Fibroblast of skin of scalp (primary cell): ENCODE measurements around the gene SMIM12.
A peak's percentile ranks its signal among the peaks of the same experiment; 100 is the strongest.

ENCODE experiments used
- DNase-seq: peaks from one replicate; pipeline ENCODE4 v3.0.0-alpha.2; 2013

Gene SMIM12

DNA sequence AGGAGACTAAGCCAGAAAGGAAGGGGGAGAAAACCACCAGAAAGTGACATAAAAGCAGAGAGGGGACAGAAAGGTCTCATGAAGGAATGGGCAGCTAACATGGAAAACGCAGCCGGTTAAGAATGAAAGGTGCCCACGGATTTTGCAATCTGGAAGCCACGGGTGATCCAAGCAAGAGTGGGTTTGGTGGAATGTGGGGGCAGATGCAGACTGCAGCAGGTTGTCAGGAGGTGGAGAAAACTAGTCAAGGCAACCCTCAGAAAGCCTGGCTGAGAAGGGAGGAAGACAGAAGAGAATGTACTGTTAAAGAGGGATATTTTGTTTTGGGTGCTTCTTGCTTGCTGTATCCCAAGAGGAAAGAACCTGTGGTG is 12.6 kb upstream of the SMIM12 start:
- DNase-seq: no peak

DNA sequence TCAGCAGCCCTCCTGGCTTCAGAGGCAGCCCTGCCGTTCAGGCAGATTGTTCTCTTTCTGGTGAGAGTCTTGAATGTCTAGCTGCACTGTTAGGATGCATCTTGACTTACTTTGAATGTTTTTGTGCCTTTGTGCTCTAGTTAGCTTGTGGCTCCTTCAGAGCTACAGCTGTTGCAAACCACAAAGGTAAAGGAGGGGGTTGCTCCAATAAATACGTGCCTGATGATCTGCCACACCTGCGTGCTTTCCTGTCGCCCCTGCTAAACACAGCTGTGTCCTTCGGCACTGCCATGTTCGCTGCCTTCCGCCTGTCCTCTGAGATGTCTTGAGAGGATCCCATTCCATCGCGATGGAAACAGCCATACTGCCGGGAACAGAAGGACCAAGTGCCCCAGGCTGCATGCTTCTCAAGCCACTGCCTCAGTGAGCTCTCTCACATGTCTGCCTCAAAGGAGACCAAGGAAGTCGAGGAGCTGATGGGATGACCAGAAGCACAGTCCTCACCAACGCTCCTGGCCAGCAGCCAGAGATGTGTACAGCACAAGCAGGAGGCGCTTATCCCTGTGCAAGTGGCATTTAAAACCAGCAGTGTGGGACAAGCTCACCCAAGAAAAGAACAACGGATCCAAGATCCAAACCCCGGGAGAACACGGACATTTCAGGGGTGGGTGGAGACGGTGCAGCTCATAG is 12.0 kb upstream of the SMIM12 start:
- DNase-seq: no peak

DNA sequence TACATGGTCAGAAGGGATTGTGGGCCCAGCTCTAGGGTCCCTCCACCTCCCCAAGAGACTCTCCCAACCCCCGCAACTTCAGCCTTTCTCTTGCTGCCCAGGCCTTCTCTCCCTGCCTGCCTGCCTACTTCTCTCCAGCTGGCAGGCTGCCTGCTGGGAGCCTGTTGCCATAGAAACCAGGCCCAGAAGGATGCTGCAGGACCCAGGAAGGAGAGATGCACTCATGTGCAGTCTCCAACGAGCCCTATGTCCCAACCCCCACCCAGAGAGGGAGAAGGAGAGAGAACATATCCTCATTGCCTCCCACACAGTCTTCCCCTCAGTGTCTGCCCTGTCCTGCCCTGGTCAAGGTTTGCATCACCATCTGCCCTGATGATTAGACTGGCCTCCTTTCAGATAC is 10.8 kb upstream of the SMIM12 start:
- DNase-seq: no peak

DNA sequence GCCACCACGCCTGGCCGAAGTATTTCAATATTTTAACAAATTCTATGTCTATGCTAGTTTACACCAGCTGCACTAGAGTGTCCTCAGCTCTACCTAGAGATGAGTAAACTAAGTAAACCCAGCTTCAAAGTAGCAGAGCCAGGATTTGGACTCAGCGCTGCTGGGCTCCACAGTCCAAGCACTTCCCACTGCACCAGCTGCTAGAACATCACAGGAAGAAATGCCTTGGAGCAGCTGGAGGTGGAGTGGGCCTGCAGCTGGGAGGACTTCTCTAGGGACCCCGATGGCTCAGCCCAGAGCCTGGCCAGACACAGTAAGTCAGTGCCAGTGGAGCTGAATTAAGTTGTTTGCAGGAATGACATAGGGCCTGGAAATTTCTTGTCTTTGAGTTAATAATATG is 10.2 kb upstream of the SMIM12 start:
- no peak for DNase-seq

DNA sequence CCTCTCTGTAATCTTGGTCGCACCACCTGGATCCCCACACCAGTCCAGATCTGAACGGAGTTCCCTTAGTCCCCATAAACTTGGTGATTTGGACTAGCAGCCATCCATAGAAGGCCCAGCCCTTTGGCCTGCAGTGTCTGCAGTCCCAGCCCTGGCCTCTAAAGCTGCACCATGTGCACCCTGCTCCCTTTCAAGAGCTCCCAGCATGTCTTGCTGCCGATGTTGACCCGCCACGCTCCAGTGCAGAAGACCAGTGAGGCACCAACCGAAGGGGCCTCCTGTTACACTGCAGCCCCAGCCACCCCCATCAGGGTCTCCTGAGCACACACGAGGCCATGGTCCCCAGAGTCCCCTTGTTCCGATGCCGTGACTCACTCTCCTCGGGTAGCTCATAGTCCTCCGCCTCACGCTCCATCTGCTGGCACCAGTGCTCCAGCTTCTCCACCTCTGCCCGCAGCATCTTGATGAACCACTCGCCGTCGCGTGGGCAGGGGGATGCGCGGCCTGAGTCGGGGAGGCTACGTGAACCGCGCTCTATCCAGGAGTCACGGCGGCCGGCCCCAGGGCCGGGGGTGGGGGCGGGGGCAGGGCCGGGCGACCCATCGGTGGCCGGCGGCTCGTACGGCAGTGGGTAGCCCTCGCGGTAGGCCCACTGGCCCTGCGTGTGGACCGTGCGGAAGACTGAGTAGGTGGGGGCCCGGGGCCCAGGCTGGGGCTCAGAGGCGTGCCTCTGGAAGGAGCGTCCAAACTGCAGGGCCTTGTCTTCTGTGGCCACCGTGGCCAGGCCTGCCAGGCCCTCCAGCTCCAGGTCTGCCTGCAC is 8.9 kb upstream of the SMIM12 start:
- DNase-seq: no peak

DNA sequence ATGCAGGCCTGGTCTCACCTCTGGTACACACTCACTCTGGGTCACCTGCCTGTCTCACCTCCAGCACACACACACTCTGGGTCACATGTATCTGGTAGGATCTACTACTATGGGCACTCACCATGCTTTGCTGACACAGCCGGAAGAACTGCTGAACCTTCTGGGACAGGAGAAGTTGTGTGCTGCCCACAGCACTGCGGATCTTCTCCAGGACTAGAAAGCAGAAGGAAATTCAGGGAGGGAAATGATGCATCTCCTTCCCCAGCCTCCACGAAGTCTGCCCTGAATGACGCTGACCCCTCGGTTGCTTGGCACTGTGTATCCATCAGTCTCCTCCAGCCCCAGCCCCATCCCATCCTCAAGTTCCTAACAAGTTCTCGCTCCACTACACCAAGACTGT is 7.9 kb upstream of the SMIM12 start:
- DNase-seq: no peak

DNA sequence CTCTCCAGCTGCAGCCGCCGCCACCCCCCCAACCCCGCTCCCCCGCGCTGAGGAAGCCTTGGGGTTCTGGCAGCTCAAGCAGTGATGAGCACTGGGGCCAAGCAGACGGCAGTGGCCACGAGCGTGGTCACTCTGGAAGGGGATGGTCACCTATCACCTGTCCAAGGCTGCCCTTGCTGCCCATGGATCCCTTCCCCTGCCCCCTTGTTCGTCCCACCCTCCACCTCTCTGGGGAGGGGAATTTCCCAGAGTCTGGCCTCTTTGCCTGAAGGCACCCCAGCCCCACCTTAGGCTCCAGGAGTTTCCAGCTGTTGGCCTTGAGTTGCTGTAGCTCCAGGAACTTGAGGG is 7.2 kb upstream of the SMIM12 start:
- no peak for DNase-seq

DNA sequence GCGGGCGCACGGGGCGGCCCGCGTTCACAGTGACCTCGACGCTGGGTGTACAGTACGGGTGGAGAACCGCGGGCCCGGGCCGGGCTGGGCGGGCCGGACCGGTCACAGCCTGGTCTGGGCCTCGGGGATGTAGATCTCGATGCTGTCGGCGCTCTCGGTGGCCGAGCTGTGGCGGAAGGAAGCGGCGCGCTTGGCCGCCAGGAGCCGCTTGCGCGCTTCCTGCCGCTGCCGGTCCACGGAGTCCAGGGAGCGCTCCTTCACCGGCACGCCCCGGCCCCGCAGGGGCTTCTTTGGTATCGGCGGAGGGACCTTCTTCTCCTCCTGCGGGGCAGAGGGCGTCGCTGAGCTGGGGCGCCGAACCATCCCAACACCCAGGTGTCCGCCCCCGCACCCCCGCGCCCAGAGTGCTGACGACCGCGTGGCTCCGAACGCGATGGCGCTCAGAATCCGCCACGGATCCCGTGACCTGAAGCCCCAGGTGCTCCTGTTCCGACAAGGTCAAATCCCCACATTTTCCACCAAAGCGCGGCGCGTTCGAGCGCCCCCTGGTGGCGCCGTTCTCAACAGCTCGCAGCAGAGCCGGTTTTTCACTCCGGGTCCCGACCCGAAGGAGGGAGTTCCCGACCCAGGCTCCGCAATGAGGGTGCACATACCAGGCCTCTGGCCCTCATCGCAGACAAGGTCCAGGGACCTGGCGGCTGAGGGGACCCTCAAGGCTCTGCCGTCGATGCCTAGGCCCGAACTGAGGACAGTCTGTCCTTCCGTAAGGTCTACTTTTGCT is 6.6 kb upstream of the SMIM12 start:
- DNase-seq: peak; percentile 67

DNA sequence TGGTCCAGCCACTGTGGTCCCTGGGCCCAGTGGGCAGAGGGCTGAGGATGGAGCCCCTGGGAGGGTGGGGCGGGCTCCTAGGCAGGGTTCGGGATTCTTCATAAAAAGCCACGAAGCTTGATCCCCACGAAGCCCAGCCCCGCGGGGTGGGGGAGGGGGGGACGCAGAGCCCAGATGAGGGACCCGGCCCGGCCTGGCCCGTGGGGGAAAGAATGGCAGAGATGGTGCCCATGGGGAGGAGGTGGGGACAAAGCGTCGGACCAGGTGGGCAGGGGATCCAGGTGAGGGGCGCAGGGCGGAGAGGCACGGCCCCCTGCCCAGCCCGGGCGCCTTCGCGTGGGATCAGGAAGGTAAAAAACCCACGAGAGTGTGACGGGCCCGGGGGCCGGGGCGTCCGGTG is 6.0 kb upstream of the SMIM12 start:
- no peak for DNase-seq

DNA sequence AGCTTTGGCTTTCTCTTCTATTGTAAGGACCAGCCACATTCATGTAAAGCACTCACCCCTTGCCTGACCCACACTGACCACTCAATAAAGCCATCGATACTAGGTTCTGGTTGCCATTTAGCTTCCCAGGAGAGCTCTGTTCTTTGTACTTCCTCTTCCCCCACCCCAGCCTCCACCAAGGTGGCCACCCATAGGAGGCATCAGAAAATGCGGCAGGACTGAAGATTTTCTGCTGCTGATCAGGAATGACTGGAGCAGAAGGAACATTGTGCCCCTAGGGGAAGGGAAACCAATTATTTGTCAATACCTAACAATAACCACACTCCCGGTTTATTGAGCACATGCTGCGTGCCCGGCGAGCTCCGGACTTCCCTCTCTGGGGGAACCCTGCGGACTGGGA is 5.2 kb upstream of the SMIM12 start:
- no peak for DNase-seq

DNA sequence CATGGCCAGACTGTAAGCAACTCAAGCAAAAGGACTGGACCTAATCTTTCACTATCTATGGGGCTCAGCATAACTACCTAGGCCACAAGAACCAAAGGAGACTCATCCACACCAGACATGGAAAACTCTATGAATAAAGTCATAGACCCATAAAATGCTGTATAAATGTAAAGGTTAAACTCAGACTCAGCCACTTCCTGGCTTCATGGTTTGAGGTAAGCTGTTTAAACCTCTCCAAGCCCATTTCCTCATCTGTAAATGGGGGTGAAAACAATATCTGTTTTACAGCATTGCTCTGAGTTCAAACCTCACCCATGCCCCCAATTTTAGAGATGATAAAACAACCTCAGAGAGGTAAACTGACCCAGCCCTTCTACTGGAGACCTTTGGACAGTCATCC is 4.0 kb upstream of the SMIM12 start:
- no peak for DNase-seq

DNA sequence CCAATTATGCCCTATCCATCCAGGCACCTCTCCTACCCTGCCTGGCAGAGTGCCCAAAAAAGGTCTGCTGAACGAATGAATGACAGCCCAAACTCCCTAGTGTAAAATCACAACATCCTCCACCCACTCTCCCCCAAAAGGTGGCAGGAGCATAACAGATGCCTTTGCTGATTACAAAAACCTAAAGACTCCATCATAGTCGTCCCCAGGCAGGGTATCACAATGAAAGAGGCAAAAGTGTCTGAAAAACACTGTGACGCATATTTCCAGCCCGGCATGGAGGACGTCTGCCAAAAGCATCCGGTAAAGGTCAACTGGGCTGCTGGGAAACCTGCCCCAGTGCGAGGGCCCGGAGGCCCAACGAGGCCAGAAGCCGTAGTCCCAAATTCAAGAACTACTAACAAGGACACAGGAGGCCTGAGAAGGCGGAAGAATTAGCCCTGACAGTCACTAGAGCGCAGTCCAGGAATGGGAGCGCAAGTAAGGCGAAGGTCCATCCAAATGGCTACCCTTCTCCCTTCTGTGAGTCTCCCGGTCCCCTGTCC is 576 bp downstream of the SMIM12 start:
- peak; percentile 7 for DNase-seq

DNA sequence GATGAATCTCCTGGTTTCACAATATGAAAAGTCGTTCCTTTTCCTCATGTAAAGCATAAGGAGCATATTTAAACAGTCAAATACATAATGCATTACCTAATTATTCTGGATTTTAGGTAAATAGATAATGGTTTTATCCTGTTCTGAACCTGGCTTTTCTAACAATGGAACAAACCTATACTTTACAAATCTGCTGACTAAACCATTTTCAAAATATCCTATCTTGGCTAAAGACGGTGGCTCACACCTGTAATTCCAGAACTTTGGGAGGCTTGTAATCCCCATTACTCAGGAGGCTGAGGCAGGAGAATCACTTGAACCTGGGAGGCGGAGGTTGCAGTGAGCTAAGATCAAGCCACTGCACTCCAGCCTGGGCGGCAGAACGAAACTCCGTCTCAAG is 2.9 kb downstream of the SMIM12 start:
- no peak for DNase-seq

DNA sequence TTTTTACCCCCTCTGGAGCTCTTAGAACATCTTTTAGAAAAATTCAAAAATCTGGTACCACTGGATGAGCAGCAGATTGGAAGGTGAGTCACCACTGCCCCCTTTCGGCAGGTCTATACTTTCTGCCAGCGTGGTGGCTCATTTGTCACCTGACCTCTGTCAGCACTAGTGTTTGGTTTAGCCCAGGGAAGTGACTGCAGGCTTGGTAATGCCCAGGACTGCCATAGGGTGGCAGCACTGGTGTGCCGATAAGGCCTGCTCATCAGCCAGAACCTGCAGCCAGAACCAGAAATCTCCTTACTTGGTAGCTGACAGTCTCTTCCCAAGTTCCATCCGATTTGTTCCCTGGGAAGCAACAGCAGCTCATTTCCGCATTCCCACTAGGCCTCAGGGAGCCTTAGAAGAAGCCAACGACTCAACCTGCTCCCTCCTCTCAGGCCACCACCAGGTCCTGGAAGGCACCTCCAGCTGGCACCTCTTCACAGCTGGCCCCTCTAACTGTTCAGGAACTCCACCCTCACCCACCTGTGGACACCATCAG is 6.8 kb downstream of the SMIM12 start:
- peak; percentile 92 for DNase-seq

DNA sequence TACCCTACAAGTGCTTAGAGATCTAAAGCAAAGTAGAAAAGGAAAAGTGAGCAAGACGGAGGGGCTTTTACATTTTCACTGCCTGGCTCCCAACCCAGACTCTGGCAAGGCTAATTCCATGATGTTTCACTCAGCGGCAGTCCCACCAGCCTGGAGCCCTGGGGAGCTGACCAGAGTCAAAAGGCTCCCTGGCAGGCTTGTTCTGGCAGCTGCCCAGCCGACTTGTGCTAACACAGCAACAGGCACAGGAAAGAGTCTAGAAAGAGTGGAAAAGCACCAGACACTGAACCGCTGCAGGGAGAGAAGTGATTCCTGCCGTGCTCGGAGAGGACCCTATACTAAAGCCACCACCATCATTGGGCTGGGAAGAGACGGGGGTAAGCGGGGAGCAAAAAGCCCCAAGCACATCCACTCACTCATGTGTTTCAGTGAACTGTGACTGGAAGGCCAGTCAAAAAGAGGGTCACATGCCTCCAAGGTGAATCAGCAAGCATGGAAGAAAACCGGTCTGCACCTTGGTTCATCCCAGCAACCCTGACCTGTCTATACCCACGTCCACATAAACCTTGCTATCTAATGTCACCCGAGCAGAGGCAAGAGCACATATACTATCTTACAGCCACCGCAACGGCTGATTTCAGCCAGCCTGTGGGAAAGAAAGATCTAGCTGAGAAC is 8.0 kb downstream of the SMIM12 start:
- DNase-seq: no peak

DNA sequence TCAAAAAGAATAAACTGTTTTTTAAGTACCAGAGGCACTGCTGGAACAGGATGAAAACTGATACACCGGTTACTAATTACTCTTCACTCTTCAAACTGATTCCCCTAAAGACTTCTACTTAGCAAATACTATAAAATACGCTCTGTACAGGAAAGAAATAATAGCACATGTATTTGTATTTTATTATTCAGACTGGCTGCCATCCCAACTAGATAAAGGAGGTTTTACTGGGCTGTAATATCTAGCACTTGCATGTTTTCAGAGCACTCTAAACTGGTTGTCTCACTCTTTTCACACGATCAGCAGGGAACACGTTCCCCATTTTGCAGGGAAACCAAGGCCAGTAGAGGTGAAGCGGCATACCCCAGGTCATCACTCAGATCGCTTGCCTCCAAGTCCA is 9.2 kb downstream of the SMIM12 start:
- DNase-seq: no peak

DNA sequence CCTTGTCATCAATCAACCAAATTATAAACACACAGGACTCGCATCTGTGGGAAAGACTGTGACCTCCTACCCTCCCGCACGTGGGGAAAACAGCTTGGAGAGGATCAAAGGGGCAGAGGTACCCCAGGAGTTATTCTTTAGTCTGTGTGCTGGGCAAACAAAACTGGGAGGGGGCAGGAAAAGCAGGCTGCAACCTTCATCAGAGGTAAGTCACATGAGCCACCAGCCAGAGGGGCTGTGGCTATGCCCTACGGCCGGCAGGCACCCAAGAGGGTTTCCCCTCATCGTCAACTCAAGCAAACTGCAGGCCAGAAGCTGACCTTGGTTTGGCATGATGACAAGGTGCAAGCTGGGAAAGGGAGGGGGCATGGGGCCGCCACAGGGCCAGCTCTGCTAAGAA is 12.5 kb downstream of the SMIM12 start:
- no peak for DNase-seq

DNA sequence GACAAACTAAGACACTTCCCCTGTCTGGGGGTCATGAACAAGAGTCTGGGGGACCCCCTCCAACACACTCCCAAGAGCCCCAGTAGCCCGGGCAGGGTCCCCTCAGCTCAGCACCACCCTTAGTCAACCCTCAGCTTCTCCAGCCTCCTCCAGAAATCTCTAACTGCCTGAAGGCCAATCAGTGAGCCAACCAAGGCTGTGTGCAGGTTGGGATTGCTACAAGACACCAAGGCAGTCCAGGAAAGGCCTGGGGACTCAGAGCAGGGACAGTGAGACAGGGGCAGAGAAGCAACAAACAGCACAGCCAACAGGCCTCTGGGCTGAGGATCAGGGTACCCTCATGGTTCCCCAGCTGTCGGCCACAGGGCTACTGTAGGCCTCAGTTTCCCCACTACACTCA is 13.3 kb downstream of the SMIM12 start:
- DNase-seq: no peak

DNA sequence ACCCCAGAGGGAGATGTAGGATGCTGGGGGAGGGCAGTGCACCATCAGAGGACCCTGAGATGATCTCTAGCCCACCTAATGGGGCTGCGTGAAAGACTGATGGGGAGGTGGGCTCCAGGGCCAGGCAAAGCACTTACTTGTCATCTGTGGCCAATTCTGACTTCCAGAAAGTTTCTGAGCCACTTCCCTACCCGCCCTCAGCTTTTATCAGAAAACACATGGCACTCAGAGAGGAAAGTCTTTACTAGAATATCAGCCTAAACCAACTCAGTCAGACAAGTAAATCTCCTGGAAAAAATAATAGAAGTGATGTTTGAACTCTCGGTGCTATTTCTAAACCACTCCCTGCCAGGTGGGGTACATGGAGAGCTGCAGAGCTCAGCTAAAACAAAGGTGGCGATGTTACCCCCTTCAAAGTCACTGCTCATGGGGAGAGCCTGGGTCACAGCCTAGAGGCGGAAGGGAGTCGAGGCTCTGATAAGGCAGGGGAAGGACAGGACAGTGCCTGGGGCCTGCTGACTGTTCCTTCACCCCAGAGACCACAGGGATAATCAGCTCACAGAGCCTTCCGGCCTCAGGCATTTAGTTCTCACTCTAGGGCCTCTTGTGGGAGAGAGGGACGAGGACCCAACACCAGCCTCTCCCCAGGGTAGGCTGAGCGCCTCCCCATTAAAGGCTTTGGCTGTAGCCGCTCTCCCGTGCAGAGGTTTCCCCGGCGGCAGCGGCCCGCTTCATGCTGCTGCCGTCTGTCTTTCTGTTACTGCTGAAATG is 14.2 kb downstream of the SMIM12 start:
- DNase-seq: no peak

DNA sequence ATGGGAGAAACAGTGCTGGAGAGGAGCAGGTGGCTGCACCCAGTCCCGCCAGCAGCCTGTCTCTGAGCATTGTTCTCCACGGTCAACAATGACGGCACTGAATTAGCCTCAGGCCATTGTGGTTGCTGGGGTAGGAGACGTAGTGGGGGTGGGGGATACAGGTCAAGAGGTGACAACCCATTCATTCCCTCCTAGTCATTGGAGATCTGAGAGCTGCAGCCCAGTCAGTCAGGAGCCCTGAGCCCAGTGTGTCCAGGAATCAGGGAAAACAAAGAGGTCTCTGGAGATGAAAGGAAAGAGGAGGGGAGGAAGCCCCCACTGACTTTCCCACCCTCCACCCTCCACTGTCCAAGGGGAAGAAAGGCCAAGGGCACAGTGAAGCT is 15.3 kb downstream of the SMIM12 start:
- DNase-seq: no peak

DNA sequence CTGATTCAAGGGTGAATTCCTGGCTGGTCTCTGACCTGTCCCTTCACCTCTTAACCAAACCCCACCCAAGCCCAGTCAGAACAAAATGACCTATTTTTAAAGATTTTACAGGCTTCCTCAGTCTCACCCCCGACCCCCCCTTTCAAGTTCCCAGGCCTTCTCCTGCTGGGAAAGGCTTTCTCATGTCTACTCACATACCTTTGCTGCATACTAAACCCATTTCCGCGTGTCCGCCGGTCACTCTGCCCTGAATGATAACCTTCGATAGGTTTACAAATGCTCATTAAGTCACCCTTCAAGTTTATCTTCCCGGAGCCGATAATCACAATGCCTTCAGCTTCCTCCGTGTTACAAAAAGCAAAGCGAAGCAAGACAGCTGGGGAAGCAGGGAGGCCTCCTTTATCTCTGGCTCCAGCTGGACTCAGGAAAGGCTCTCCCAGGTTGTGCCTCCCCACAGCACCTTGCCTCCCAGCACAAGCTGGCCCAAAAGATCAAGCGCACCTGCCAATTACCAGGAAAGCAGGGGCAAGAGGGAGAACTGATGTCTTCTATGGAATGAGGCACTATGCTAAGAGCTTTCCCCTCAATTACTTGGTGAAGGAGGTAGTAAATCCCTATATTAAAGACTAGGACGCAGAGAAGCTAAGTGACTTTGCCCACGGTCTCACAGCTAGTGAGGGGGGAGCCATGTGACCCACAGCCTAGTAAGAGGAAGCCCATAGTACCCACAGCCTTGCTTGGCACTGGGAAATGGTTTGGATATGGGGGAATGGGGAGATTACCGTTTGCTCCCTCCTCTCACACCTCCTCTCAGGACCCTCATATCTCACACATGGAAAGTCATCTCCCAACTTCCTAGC is 15.9 kb downstream of the SMIM12 start:
- DNase-seq: no peak
